ENCODE results near the gene COG4.
A peak's percentile ranks its signal among the peaks of the same experiment; 100 is the strongest.

The COG4 gene

DNA sequence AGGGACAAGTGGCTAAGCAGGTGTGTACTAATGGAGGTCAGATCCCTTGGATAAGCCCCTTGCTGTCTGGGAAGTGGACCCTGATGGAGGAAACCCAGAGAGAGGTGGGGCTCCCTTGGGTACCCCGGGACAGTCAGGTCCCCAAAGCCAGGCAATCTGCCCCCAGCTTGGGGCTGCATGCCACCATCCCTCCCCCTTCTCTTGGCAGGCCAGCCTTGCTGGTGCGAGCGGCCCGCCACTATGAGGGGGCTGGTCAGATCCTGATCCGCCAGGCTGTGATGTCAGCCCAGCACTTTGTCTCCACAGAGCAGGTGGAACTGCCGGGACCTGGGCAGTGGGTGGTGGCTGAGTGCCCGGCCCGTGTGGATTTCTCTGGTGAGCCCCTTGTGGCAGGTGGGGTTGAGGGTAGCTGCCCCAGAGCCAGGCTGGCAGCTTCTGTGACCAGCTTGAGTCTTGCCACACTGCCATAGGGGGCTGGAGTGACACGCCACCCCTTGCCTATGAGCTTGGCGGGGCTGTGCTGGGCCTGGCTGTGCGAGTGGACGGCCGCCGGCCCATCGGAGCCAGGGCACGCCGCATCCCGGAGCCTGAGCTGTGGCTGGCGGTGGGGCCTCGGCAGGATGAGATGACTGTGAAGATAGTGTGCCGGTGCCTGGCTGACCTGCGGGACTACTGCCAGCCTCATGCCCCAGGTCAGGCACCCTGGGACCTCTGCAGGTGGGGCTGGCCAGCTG is 48.9 kb downstream of the COG4 start:
- DNase-seq, result peak; percentile 37
- no peaks in the 10 kb centered on the region for H3K9me3 ChIP-seq
- H3K4me3 ChIP-seq (ENCODE audit: low read depth, low read length), result no peak overlapping the region
- no peaks in the 10 kb centered on the region for H3K27me3 ChIP-seq
- no peaks in the 10 kb centered on the region for H3K36me3 ChIP-seq
- H3K4me1 ChIP-seq, result peaks cover 16% of the 10 kb centered on the region
- TF ChIP-seq CTCF (IDR thresholded peaks at IDR 0.05; ENCODE audit: low read depth, low read length), result no peak

DNA sequence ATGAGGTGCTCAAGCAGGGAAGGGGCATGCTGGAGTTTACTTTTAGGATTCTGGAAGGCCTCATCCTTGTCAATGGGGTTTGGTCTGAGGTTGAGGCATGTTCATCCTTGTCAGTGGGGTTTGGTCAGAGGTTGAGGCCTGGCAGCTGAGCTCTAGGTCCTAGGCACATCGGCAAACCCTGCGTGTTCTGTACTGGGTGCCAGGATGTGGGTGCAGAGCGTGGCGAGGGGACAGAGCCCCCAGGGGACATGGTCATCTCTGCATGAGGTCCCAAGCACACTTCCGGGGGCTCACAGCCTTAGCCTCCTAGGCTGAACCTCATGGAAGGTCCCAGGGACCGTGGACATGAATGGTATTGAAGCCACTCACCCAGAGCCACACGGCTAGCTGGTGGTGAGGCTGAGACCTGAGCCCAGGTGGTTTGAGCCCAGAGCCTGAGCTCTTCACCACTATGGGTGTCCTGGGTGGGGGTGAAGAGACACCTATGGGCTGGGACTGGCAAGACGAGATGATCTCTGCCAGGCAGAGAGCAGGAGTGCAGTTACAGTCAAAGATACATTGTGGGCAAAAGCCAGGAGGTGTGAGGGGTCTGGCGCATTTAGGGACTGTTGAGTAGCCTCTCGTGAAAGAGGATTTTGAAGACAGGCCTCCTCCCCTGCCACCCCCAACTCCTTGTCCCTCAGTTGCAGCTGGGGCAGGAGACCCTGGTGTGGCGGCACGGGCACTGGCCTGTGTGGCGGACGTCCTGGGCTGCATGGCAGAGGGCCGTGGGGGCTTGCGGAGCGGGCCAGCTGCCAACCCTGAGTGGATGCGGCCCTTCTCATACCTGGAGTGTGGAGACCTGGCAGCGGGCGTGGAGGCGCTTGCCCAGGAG is 49.7 kb downstream of the COG4 start:
- no peak for DNase-seq
- H3K27me3 ChIP-seq, result no peaks in the 10 kb centered on the region
- H3K4me1 ChIP-seq, result peaks cover 16% of the 10 kb centered on the region
- no peak overlapping the region for H3K4me3 ChIP-seq (ENCODE audit: low read depth, low read length)
- H3K9me3 ChIP-seq, result no peaks in the 10 kb centered on the region
- H3K36me3 ChIP-seq, result no peaks in the 10 kb centered on the region
- 0 out of 2 replicates have a peak, but pooled peaks have one; percentile 21 for TF ChIP-seq CTCF (IDR thresholded peaks at IDR 0.05; ENCODE audit: low read depth, low read length)

DNA sequence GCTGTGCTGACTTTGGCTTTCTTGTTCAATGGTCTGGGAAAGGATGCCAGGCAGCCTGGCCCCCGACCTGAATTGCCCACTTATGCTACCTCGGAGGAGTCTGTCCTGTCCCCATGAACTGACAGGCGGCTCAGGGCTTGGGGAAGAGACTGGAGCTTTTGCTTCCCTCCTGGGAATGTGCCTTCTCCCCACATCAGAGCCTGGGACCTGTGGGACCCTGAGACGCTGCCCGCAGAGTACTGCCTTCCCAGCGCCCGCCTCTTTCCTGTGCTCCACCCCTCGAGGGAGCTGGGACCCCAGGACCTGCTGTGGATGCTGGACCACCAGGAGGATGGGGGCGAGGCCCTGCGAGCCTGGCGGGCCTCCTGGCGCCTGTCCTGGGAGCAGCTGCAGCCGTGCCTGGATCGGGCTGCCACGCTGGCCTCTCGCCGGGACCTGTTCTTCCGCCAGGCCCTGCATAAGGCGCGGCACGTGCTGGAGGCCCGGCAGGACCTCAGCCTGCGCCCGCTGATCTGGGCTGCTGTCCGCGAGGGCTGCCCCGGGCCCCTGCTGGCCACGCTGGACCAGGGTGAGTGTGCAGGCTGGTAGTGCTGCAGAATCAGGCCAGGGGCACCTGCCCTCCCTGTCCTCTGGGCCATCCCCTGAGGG is 50.4 kb downstream of the COG4 start:
- Histone ChIP-seq H3K4me1 (peaks cover 16% of the 10 kb centered on the region), H3K36me3 (no peaks in the 10 kb centered on the region)
- DNase-seq, result no peak

DNA sequence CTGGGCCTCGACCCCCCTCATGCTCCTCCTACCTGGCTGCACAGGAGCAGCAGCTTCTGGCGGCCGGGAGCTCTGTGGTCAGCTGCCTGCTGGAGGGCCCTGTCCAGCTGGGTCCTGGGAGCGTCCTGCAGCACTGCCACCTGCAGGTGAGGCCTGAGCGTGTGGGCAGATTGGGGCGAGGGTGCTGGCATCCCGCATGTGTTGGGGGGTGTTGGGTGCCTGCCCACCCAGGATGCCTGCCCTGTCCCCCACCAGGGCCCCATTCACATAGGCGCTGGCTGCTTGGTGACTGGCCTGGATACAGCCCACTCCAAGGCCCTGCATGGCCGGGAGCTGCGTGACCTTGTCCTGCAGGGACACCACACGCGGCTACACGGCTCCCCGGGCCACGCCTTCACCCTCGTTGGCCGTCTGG is 52.4 kb downstream of the COG4 start:
- Histone ChIP-seq H3K9me3 (no peaks in the 10 kb centered on the region), H3K4me1 (peaks cover 8% of the 10 kb centered on the region), H3K4me3 (ENCODE audit: low read depth, low read length) (no peak overlapping the region), H3K27me3 (no peaks in the 10 kb centered on the region), H3K36me3 (no peaks in the 10 kb centered on the region)
- peak; percentile 39 for DNase-seq
- peak; percentile 39 for TF ChIP-seq CTCF (IDR thresholded peaks at IDR 0.05; ENCODE audit: low read depth, low read length)

More for the DNA sequence above, 50.4 kb downstream of the COG4 start:
- H3K27me3 ChIP-seq, result no peaks in the 10 kb centered on the region
- no peaks in the 10 kb centered on the region for H3K9me3 ChIP-seq
- no peak overlapping the region for H3K4me3 ChIP-seq (ENCODE audit: low read depth, low read length)
- TF ChIP-seq CTCF (IDR thresholded peaks at IDR 0.05; ENCODE audit: low read depth, low read length), result no peak

DNA sequence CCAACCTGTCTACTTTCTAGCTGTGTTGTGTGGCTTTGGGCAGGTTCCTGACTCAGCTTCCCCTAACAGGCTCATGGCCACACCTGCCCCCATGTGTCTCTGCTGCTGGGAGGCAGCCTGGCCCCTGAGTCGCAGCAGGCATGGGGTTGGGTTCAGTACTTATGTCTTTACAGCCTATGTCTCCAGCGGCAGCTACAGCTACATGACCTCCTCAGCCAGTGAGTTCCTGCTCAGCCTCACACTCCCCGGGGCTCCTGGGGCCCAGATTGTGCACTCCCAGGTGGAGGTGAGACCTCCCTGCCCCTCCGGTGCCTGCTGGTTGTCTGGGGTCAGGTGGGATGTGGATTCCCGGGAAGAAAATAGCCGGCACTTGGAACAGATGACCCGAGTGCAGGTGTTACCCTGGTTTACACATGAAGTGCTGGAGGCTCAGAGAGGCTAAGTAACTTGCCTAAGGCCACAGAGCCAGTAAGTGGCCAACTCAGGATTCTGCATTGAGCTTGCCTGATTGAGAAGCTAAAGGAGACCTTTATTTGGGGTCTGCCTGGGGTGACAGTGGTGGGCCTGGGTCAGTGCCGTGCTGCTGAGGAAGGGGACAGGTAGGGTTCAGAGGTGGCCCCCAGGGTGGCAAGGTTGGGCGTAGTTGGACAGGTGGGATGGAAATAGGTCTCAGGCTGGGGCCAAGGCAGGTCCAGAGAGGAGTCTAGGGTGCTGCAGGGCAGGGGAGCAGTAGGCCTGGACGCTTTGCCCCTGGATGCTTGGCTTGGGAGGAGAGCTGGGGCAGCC is 53.0 kb downstream of the COG4 start:
- no peaks in the 10 kb centered on the region for H3K36me3 ChIP-seq
- H3K4me3 ChIP-seq (ENCODE audit: low read depth, low read length), result no peak overlapping the region
- H3K9me3 ChIP-seq, result no peaks in the 10 kb centered on the region
- no peak for DNase-seq
- H3K4me1 ChIP-seq, result peaks cover 8% of the 10 kb centered on the region
- TF ChIP-seq CTCF (IDR thresholded peaks at IDR 0.05; ENCODE audit: low read depth, low read length), result no peak
- no peaks in the 10 kb centered on the region for H3K27me3 ChIP-seq

All from BE2C (cell line).